ENCODE data around the gene DCTN4.

The DCTN4 gene

GRCh38 chr5:150731669-150732242 lies 27.1 kb downstream of the DCTN4 start:
- DNase-seq: no peak

- DNase-seq: no peak
Measured at GRCh38 chr5:150729859-150730258, 29.0 kb downstream of the DCTN4 start.

- no peak for DNase-seq
Measured at GRCh38 chr5:150723845-150724244, 35.0 kb downstream of the DCTN4 start.

- no peak for DNase-seq
Measured at GRCh38 chr5:150710165-150710564, 48.7 kb downstream of the DCTN4 start.

GRCh38 chr5:150706776-150707390 lies 51.9 kb downstream of the DCTN4 start:
- DNase-seq: no peak

GRCh38 chr5:150703762-150704161 lies 55.1 kb downstream of the DCTN4 start:
- no peak for DNase-seq

- DNase-seq: peak; percentile 67
Measured at GRCh38 chr5:150700594-150701377, 58.0 kb downstream of the DCTN4 start, which contains the start of gene RBM22. TSS of gene RBM22 (minus strand) at chr5:150701062. CDS start at chr5:150700985, 77 bp downstream.

- DNase-seq: no peak
Measured at GRCh38 chr5:150700246-150700593, 58.6 kb downstream of the DCTN4 start.

GRCh38 chr5:150694612-150695011 lies 64.2 kb downstream of the DCTN4 start:
- no peak for DNase-seq

GRCh38 chr5:150692276-150692675 lies 66.5 kb downstream of the DCTN4 start:
- DNase-seq: no peak

GRCh38 chr5:150690760-150691159 lies 68.1 kb downstream of the DCTN4 start:
- no peak for DNase-seq

GRCh38 chr5:150689120-150689519 lies 69.7 kb downstream of the DCTN4 start:
- DNase-seq: no peak

- no peak for DNase-seq
Measured at GRCh38 chr5:150676578-150676977, 82.2 kb downstream of the DCTN4 start.

- no peak for DNase-seq
Measured at GRCh38 chr5:150675069-150675468, 83.7 kb downstream of the DCTN4 start.

GRCh38 chr5:150674341-150674821 lies 84.4 kb downstream of the DCTN4 start:
- no peak for DNase-seq

- DNase-seq: no peak
Measured at GRCh38 chr5:150672884-150673275, 85.9 kb downstream of the DCTN4 start.

- DNase-seq: no peak
Measured at GRCh38 chr5:150672237-150672883, 86.5 kb downstream of the DCTN4 start.

- DNase-seq: no peak
Measured at GRCh38 chr5:150671509-150672236, 87.1 kb downstream of the DCTN4 start.

GRCh38 chr5:150670948-150671310 lies 87.9 kb downstream of the DCTN4 start:
- no peak for DNase-seq

- no peak for DNase-seq
Measured at GRCh38 chr5:150670275-150670947, 88.4 kb downstream of the DCTN4 start.

- DNase-seq: no peak
Measured at GRCh38 chr5:150665044-150665443, 93.8 kb downstream of the DCTN4 start.

- DNase-seq: no peak
Measured at GRCh38 chr5:150663936-150664335, 94.9 kb downstream of the DCTN4 start.
